Eye (tissue), 1 donor: ENCODE results near the gene CRTAP.
"Not testable (repeated sequence)": the region's sequence is repeated elsewhere in the genome, so short reads cannot be mapped to it uniquely, and the experiment has no call there.

Source experiments
- DNase-seq: peaks from one replicate; pipeline ENCODE4 v3.0.0-alpha.2; 2015

CRTAP gene

GRCh38 chr3:33181641-33182040 is 67.8 kb downstream of the CRTAP start:
- DNase-seq, result not testable (repeated sequence)

DNA sequence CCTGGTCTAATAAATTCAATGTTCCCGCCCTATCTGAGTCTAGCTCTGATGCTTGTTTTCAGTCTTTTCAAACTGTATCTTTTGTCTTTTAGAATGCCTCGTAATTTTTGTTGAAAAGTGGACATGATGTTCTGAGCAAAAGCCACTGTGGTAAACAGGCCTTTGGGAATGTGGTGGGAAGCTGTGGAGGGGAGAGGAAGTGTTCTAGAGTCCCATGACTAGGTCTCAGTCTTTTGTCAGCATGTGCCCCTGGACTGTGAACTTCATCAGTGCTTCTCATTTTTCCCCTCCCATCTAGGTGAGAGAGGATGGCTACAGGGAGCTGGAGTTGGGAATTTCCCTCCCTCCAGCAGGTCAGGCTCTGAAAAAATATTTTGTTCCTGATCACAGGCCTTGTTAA is 71.0 kb downstream of the CRTAP start:
- no peak for DNase-seq

DNA sequence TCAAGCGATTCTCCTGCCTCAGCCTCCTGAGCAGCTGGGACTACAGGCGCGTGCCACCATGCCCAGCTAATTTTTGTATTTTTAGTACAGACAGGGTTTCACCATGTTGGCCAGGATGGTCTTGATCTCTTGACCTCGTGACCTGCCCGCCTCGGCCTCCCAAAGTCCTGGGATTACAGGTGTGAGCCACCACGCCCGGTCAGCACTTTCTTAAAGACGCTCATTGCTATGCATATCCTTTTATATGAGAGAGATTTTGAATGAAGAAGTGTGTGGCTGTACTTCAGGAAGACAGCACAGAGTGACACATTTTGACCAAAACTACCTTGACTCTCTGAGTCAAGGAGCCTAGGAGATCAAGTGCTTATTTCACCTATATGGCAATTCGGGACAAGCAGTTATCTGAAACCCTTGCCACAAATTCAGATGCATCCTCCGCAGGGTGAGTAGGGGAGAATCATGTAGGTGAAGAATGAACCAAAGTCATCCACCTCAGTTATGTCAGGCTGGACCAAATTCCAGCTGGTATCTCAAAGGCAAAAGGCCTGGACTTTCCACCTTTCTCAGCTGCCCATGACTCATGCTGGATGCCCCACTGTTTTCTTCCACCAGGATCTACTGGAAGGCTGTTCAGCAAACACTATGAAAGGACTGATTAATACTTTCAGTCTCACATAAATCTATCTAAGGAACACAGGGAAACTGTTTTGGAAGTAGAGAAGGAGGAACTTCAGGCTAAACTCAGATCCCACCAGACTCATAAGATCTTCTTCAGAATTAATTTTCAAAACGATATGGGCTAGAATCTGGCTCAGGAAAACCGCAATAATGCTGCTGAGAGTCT is 72.9 kb downstream of the CRTAP start:
- no peak for DNase-seq

DNA sequence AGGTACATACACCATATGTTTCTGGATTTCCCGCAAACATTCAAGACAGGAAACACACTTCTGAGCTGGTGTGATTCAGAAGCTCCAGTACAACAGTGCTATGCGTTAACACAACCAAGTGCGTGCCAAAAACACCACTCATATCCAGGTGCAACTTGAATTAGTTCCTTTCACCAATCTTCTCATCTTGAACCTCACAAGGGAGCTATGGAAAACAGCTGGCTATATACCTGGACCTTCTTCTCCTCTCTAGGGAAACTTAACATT is 73.5 kb downstream of the CRTAP start:
- DNase-seq, result no peak

- no peak for DNase-seq
These were observed 80.5 kb downstream of the CRTAP start for GRCh38 chr3:33194303-33194702.

- DNase-seq, result no peak
These were observed 82.7 kb downstream of the CRTAP start for GRCh38 chr3:33196538-33196937.
